PC-9 (cell line): ENCODE data around the gene BRCA1. TPM values are rescaled to one million over a fixed set of nuclear protein-coding genes. Genes with fewer than 3 reads are reported as not detected.

Source experiments
- BruUV-seq: library from RNA; stranded (reverse); fragments of 400-500 nt; replicated peaks from 2 replicates; lab custom pipeline; 2021; lab: Mats Ljungman, UMichigan
- CTCF ChIA-PET: fragments of 300-600 bp; sonication (Branson Sonifier 250); formaldehyde crosslinking; loops from one replicate; lab custom pipeline; 2022; ENCODE audit warnings: antibody characterized with exemption; lab: Charles Lee
- POLR2A ChIA-PET: fragments of 300-600 bp; sonication (Branson Sonifier 250); formaldehyde crosslinking; loops from one replicate; lab custom pipeline; 2022; ENCODE audit warnings: antibody characterized with exemption; ENCODE audit not compliant: unreplicated experiment; lab: Charles Lee
- DNase-seq, 2 experiments: peaks; one replicate each; pipeline versions ENCODE4 v3.0.0 to v3.0.0-alpha.2; 2015 to 2022; ENCODE audit warnings: mixed read lengths in 1 of 2
- H2AFZ ChIP-seq: fragments of 200-600 bp; sonication (generic); 2 replicates; pipeline ENCODE4 v1.8.1; 2017; ENCODE audit warnings: antibody characterized with exemption
- H3F3A ChIP-seq: fragments of 200-600 bp; sonication (generic); 2 replicates; pipeline ENCODE4 v1.8.1; 2017; ENCODE audit warnings: antibody characterized with exemption, mild to moderate bottlenecking, low read depth; ENCODE audit not compliant: insufficient read depth
- H3K27ac ChIP-seq: fragments of 200-600 bp; sonication (generic); 2 replicates; pipeline ENCODE4 v1.6.1; 2016; ENCODE audit warnings: mixed run types
- H3K27me3 ChIP-seq: fragments of 200-600 bp; sonication (generic); 2 replicates; pipeline ENCODE4 v1.6.1; 2016; ENCODE audit warnings: low read depth, mixed run types; ENCODE audit not compliant: insufficient read depth
- H3K36me3 ChIP-seq: fragments of 200-600 bp; sonication (generic); 2 replicates; pipeline ENCODE4 v1.6.1; 2016; ENCODE audit warnings: low read depth, mixed run types
- H3K4me1 ChIP-seq: fragments of 200-600 bp; sonication (generic); replicated peaks from 2 replicates; pipeline ENCODE4 v1.6.1; 2016; ENCODE audit warnings: mixed run types; ENCODE audit not compliant: insufficient read depth
- H3K4me2 ChIP-seq: fragments of 200-600 bp; sonication (generic); 2 replicates; pipeline ENCODE4 v1.6.1; 2017; ENCODE audit warnings: mixed run types
- H3K4me3 ChIP-seq: fragments of 200-600 bp; sonication (generic); 2 replicates; pipeline ENCODE4 v1.6.1; 2016; ENCODE audit warnings: mixed run types
- H3K79me2 ChIP-seq: fragments of 200-600 bp; sonication (generic); 2 replicates; pipeline ENCODE4 v1.6.1; 2017; ENCODE audit warnings: low read depth, mixed run types
- H3K9me2 ChIP-seq: fragments of 200-600 bp; sonication (generic); 2 replicates; pipeline ENCODE4 v1.8.1; 2017; ENCODE audit warnings: mild to moderate bottlenecking; ENCODE audit not compliant: insufficient read depth
- H3K9me3 ChIP-seq: fragments of 200-600 bp; sonication (generic); 2 replicates; pipeline ENCODE4 v1.8.1; 2016; ENCODE audit warnings: low read depth; ENCODE audit not compliant: insufficient read depth
- H4K20me1 ChIP-seq: fragments of 200-600 bp; sonication (generic); 2 replicates; pipeline ENCODE4 v1.8.1; 2017; ENCODE audit not compliant: insufficient read depth
- CTCF ChIP-seq: fragments of 200-600 bp; sonication (generic); conservative IDR thresholded peaks from 2 replicates; pipeline ENCODE4 v1.6.1; 2017; ENCODE audit warnings: mixed run types, antibody characterized with exemption, mild to moderate bottlenecking, moderate library complexity
- EZH2 ChIP-seq: fragments of 200-600 bp; sonication (generic); IDR thresholded peaks from 2 replicates; pipeline ENCODE4 v1.8.0; 2017; ENCODE audit warnings: antibody characterized with exemption, low read depth
- intact Hi-C: fragments of 100-400 bp; cut with micrococcal nuclease; formaldehyde crosslinking; loops from one replicate; pipeline ENCODE4 v1.10.0; 2022; ENCODE audit not compliant: unreplicated experiment
- total RNA-seq: library from RNA; stranded (reverse); gene quantifications from 2 replicates; pipeline ENCODE4 v1.2.3, GENCODE V29; 2021

Gene BRCA1
- total RNA-seq, 1 experiment from 2014 or later = 52.0 TPM

DNA sequence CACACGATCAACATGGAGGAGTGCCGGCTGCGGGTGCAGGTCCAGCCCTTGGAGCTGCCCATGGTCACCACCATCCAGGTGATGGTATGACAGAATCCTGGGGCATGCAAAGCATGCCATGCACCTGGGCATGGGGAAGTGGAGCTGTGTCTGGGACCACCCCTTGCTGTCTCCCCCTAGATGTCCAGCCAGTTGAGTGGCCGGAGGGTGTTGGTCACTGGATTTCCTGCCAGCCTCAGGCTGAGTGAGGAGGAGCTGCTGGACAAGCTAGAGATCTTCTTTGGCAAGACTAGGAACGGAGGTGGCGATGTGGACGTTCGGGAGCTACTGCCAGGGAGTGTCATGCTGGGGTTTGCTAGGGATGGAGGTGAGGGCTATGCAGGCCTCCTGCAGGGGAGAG, 111.9 kb downstream of the BRCA1 start:
- H3K79me2 ChIP-seq = peaks cover 6% of the 10 kb centered on the region; the same call in 1 of the 2 replicates
- H3K4me1 ChIP-seq = peaks cover 32% of the 10 kb centered on the region
- H3K9me2 ChIP-seq = no peaks in the 10 kb centered on the region
- H3K27me3 ChIP-seq = no peaks in the 10 kb centered on the region
- H3F3A ChIP-seq = peaks cover 32% of the 10 kb centered on the region
- H3K4me3 ChIP-seq = no peak overlapping the region
- POLR2A ChIA-PET = interaction anchor here (1.1 kb wide), 1 partner anchor 347 kb away, joined by 3 read pairs; no protein-coding TSS in a partner anchor
- H3K36me3 ChIP-seq = peaks cover 18% of the 10 kb centered on the region; the same call in 1 of the 2 replicates
- no peak overlapping the region for H3K4me2 ChIP-seq
- CTCF ChIA-PET = no interaction called here
- BruUV-seq = no TSS peak
- H2AFZ ChIP-seq = no peak overlapping the region
- intact Hi-C loops = no loop called here
- no peaks in the 10 kb centered on the region for H3K9me3 ChIP-seq
- DNase-seq = no peak
- no peak for TF ChIP-seq CTCF
- TF ChIP-seq EZH2 = no peak
- H3K27ac ChIP-seq = no peak overlapping the region
- no peaks in the 10 kb centered on the region for H4K20me1 ChIP-seq

GRCh38 chr17:43011728-43012472, 113.3 kb downstream of the BRCA1 start:
- intact Hi-C loops = no loop called here
- Histone ChIP-seq H3K36me3 (0 out of 2 replicates have a peak, but pooled peaks cover 12% of the 10 kb centered on the region), H3K4me1 (peaks cover 38% of the 10 kb centered on the region), H3F3A (peaks cover 37% of the 10 kb centered on the region), H3K79me2 (peaks cover 6% of the 10 kb centered on the region; the same call in 1 of the 2 replicates), H3K27ac (0 out of 2 replicates have a peak overlapping the region, but pooled peaks have one; percentile 19), H3K9me3 (no peaks in the 10 kb centered on the region), H3K9me2 (no peaks in the 10 kb centered on the region), H3K4me3 (no peak overlapping the region), H2AFZ (no peak overlapping the region), H3K4me2 (peak overlapping the region; percentile 8), H3K27me3 (no peaks in the 10 kb centered on the region), H4K20me1 (no peaks in the 10 kb centered on the region)
- no peak for TF ChIP-seq EZH2
- ChIA-PET CTCF (no interaction called here), POLR2A (interaction anchor here (0.6 to 1.1 kb wide), 3 partner anchors 109 to 1093 kb away, joined by 3 to 5 read pairs (median 3); no protein-coding TSS in a partner anchor)
- BruUV-seq = no TSS peak
- no peak for DNase-seq

- Histone ChIP-seq H4K20me1 (no peaks in the 10 kb centered on the region), H3K4me2 (peak overlapping the region; percentile 67), H3K9me3 (no peaks in the 10 kb centered on the region), H3K79me2 (peaks cover 6% of the 10 kb centered on the region; the same call in 1 of the 2 replicates), H3K4me3 (peak overlapping the region; percentile 38; the same call in 1 of the 2 replicates), H3K27ac (peak overlapping the region; percentile 66), H3K9me2 (no peaks in the 10 kb centered on the region), H2AFZ (no peak overlapping the region), H3K4me1 (peaks cover 42% of the 10 kb centered on the region), H3K27me3 (no peaks in the 10 kb centered on the region), H3F3A (peaks cover 46% of the 10 kb centered on the region), H3K36me3 (0 out of 2 replicates have a peak, but pooled peaks cover 8% of the 10 kb centered on the region)
- DNase-seq = peak; percentile 57 to 92
- TF ChIP-seq CTCF (no peak), EZH2 (no peak)
- ChIA-PET POLR2A (interaction anchor here (0.6 to 0.8 kb wide), 3 partner anchors 13 to 344 kb away, joined by 3 to 8 read pairs (median 7); partner anchors contain the start of genes BRCA1 and RPL27), CTCF (interaction anchor here (0.6 kb wide), 1 partner anchor 43 kb away, joined by 3 read pairs; no protein-coding TSS in a partner anchor)
- BruUV-seq = no TSS peak
- intact Hi-C loops = no loop called here
Measured at GRCh38 chr17:43010667-43011308, 114.4 kb downstream of the BRCA1 start.
